Smooth muscle cell (in vitro differentiated cells): ENCODE measurements around the gene ITSN1. TPM values are rescaled to one million over a fixed set of nuclear protein-coding genes. Genes with fewer than 3 reads are reported as not detected.

Source experiments
- DNase-seq: peaks from one replicate; lab custom pipeline; 2025; ENCODE audit not compliant: unreplicated experiment; lab: John Stamatoyannopoulos, UW
- H2AFZ ChIP-seq: fragments of 200-600 bp; sonication (generic); 2 replicates; pipeline ENCODE4 v1.6.0; 2016; ENCODE audit warnings: antibody characterized with exemption, low read depth, mild to moderate bottlenecking
- H3F3A ChIP-seq: fragments of 200-600 bp; sonication (generic); 2 replicates; pipeline ENCODE4 v1.6.0; 2017; ENCODE audit warnings: antibody characterized with exemption, low read depth
- H3K27ac ChIP-seq: fragments of 200-600 bp; sonication (generic); 2 replicates; pipeline ENCODE4 v1.5.1; 2016; ENCODE audit warnings: low read depth, mild to moderate bottlenecking
- H3K27me3 ChIP-seq: fragments of 200-600 bp; sonication (generic); 2 replicates; pipeline ENCODE4 v1.6.1; 2016; ENCODE audit warnings: low read depth, mild to moderate bottlenecking
- H3K36me3 ChIP-seq: fragments of 200-600 bp; sonication (generic); 2 replicates; pipeline ENCODE4 v1.5.1; 2016; ENCODE audit warnings: low read depth
- H3K4me1 ChIP-seq: fragments of 200-600 bp; sonication (generic); 2 replicates; pipeline ENCODE4 v1.5.1; 2016; ENCODE audit warnings: low read depth
- H3K4me2 ChIP-seq: fragments of 200-600 bp; sonication (generic); 2 replicates; pipeline ENCODE4 v1.6.0; 2016; ENCODE audit warnings: mild to moderate bottlenecking
- H3K4me3 ChIP-seq: fragments of 200-600 bp; sonication (generic); 2 replicates; pipeline ENCODE4 v1.5.1; 2016; ENCODE audit warnings: mild to moderate bottlenecking
- H3K79me2 ChIP-seq: fragments of 200-600 bp; sonication (generic); 2 replicates; pipeline ENCODE4 v1.6.0; 2016; ENCODE audit warnings: low read depth, mild to moderate bottlenecking
- H3K9ac ChIP-seq: fragments of 200-600 bp; sonication (generic); 2 replicates; pipeline ENCODE4 v1.6.0; 2016; ENCODE audit warnings: low read depth
- H3K9me3 ChIP-seq: fragments of 200-600 bp; sonication (generic); replicated peaks from 2 replicates; pipeline ENCODE4 v1.5.1; 2016; ENCODE audit warnings: low read depth
- H4K20me1 ChIP-seq: fragments of 200-600 bp; sonication (generic); 2 replicates; pipeline ENCODE4 v1.6.0; 2016; ENCODE audit warnings: low read depth
- WGBS: methylation state at CpG from one replicate; pipeline ENCODE4 v1.1.7; 2016; ENCODE audit warnings: low lambda C conversion rate; 5-methylcytosine and 5-hydroxymethylcytosine counted together
- polyA plus RNA-seq: library from polyadenylated mRNA; unstranded; fragments of >200 nt; fragmentation: Nextera tagmentation; extraction: Ambion mirVana; gene quantifications from 2 replicates; pipeline ENCODE4 v1.2.1, GENCODE V29; 2016
- total RNA-seq: library from RNA; depleted of rRNA; stranded (reverse); fragments of >200 nt; gene quantifications from 2 replicates; pipeline ENCODE4 v1.2.3, GENCODE V29; 2014
- TF ChIP-seq, protein P1 (sequence below): fragments of 200-600 bp; sonication (generic); IDR thresholded peaks from 2 replicates; pipeline ENCODE4 v1.5.1; 2017; ENCODE audit warnings: borderline replicate concordance, mild to moderate bottlenecking, antibody characterized with exemption; ENCODE audit not compliant: insufficient read depth, poor library complexity, severe bottlenecking

ITSN1 gene
- total and polyA plus RNA-seq, 2 experiments from 2014 or later: 36.4 to 76.5 TPM

DNA sequence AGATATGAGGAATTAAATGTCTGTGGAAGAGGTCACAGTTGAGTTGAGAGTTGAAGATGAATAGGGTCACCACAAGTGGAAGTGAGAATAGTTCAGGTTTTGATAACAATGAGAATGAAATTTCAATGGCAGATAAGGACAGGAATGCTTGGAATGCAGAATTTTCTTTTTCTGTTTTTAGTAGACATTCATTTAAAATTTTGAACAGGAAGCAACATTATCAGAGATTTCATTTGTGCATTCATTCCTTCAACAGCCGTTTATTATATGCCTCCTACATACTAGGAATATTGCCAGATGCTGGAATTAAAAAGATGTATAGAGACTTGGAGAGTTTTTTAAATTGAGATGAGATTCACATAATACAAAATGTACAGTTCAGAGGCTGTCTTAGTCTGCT lies 126.8 kb downstream of the ITSN1 start:
- Histone ChIP-seq H3K36me3 (peaks cover 19% of the 10 kb centered on the region), H3K27me3 (no peaks in the 10 kb centered on the region), H4K20me1 (no peaks in the 10 kb centered on the region), H3F3A (no peaks in the 10 kb centered on the region), H3K27ac (no peak overlapping the region), H3K9me3 (no peaks in the 10 kb centered on the region), H3K79me2 (no peaks in the 10 kb centered on the region), H3K4me3 (no peak overlapping the region), H3K9ac (no peak overlapping the region), H2AFZ (no peak overlapping the region), H3K4me1 (no peaks in the 10 kb centered on the region), H3K4me2 (no peak overlapping the region)
- 86% methylated on average over 1 of the region's 1 CpG for WGBS
- no peak for DNase-seq
- TF ChIP-seq, protein P1, sequence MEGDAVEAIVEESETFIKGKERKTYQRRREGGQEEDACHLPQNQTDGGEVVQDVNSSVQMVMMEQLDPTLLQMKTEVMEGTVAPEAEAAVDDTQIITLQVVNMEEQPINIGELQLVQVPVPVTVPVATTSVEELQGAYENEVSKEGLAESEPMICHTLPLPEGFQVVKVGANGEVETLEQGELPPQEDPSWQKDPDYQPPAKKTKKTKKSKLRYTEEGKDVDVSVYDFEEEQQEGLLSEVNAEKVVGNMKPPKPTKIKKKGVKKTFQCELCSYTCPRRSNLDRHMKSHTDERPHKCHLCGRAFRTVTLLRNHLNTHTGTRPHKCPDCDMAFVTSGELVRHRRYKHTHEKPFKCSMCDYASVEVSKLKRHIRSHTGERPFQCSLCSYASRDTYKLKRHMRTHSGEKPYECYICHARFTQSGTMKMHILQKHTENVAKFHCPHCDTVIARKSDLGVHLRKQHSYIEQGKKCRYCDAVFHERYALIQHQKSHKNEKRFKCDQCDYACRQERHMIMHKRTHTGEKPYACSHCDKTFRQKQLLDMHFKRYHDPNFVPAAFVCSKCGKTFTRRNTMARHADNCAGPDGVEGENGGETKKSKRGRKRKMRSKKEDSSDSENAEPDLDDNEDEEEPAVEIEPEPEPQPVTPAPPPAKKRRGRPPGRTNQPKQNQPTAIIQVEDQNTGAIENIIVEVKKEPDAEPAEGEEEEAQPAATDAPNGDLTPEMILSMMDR: no peak

DNA sequence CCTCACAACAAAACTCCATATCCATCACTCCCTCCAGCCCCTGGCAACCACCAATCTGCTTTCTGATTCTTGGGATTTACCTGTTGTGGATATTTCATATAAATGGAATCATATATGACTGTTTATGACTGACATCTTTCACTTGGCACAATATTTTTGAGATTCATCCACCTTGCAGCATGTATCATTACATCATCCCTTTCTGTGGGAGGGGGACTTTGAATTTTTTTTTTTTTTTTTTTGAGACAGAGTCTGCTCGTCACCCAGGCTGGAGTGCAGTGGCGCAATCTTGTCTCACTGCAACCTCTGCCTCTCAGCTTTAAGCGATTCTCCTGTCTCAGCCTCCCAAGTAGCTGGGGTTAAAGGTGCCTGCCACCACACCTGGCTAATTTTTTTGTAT lies 128.2 kb downstream of the ITSN1 start:
- no peak for DNase-seq
- Histone ChIP-seq H3K27me3 (no peaks in the 10 kb centered on the region), H3K79me2 (no peaks in the 10 kb centered on the region), H3K36me3 (peaks cover 32% of the 10 kb centered on the region), H3K9ac (no peak overlapping the region), H3F3A (no peaks in the 10 kb centered on the region), H3K9me3 (no peaks in the 10 kb centered on the region), H3K4me1 (no peaks in the 10 kb centered on the region), H3K27ac (no peak overlapping the region), H3K4me2 (no peak overlapping the region), H3K4me3 (no peak overlapping the region), H2AFZ (no peak overlapping the region), H4K20me1 (no peaks in the 10 kb centered on the region)
- 97% methylated on average over 3 of the region's 3 CpGs for WGBS
- TF ChIP-seq, protein P1: no peak

DNA sequence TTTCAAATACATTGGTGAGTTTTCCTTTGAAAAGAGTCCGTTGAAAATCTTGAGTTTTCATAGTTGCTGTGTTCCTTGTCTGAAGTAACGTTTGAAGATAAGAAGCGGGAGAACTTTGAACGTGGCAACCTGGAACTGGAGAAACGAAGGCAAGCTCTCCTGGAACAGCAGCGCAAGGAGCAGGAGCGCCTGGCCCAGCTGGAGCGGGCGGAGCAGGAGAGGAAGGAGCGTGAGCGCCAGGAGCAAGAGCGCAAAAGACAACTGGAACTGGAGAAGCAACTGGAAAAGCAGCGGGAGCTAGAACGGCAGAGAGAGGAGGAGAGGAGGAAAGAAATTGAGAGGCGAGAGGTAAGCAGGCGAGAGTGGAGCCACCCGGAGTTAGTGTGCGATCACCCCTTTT lies 129.7 kb downstream of the ITSN1 start:
- no peaks in the 10 kb centered on the region for H3K27me3 ChIP-seq
- no peak overlapping the region for H3K9ac ChIP-seq
- TF ChIP-seq, protein P1: no peak
- no peaks in the 10 kb centered on the region for H3F3A ChIP-seq
- H3K9me3 ChIP-seq: no peaks in the 10 kb centered on the region
- 97% methylated on average over 18 of the region's 18 CpGs for WGBS
- no peaks in the 10 kb centered on the region for H3K4me1 ChIP-seq
- no peak for DNase-seq
- no peak overlapping the region for H3K4me3 ChIP-seq
- no peaks in the 10 kb centered on the region for H4K20me1 ChIP-seq
- H3K36me3 ChIP-seq: peaks cover 37% of the 10 kb centered on the region
- H2AFZ ChIP-seq: no peak overlapping the region
- H3K4me2 ChIP-seq: no peak overlapping the region
- no peaks in the 10 kb centered on the region for H3K79me2 ChIP-seq
- no peak overlapping the region for H3K27ac ChIP-seq

DNA sequence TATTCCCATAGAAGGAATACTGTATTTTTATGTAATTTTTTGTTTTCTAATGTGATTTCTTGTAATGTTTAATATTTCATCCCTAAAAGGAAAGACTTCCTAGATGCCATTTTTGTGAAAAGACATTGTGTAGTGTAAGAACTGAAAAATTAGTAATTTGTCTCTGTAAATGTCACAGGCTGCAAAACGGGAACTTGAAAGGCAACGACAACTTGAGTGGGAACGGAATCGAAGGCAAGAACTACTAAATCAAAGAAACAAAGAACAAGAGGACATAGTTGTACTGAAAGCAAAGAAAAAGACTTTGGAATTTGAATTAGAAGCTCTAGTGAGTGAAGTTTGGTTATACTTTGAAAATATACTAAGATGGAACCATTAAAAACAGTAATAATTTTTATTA lies 132.2 kb downstream of the ITSN1 start:
- H3K27me3 ChIP-seq: no peaks in the 10 kb centered on the region
- no peaks in the 10 kb centered on the region for H4K20me1 ChIP-seq
- no peak overlapping the region for H3K9ac ChIP-seq
- H3K36me3 ChIP-seq: peaks cover 49% of the 10 kb centered on the region
- DNase-seq: no peak
- H2AFZ ChIP-seq: no peak overlapping the region
- no peak overlapping the region for H3K4me2 ChIP-seq
- no peak overlapping the region for H3K27ac ChIP-seq
- 98% methylated on average over 4 of the region's 4 CpGs for WGBS
- TF ChIP-seq, protein P1: no peak
- H3K4me3 ChIP-seq: no peak overlapping the region
- H3K9me3 ChIP-seq: no peaks in the 10 kb centered on the region
- H3K4me1 ChIP-seq: no peaks in the 10 kb centered on the region
- no peaks in the 10 kb centered on the region for H3F3A ChIP-seq
- H3K79me2 ChIP-seq: peaks cover 5% of the 10 kb centered on the region
